ENCODE measurements around the gene STXBP5.

GRCh38 chr6:147347882-147348575 lies 143.8 kb downstream of the STXBP5 start:
- no peak for TF ChIP-seq CTCF (IDR thresholded peaks at IDR 0.05)
- TF ChIP-seq POLR2A (IDR thresholded peaks at IDR 0.05) = no peak
- TF ChIP-seq EP300 (IDR thresholded peaks at IDR 0.05) = no peak
- TF ChIP-seq POLR2AphosphoS5 (IDR thresholded peaks at IDR 0.05) = no peak
